Daoy (cell line): ENCODE measurements around the gene RC3H1. TPM values are rescaled to one million over a fixed set of nuclear protein-coding genes. Genes with fewer than 3 reads are reported as not detected.
"Not testable (repeated sequence)": the region's sequence is repeated elsewhere in the genome, so short reads cannot be mapped to it uniquely, and the experiment has no call there.

Experiments used
- DNase-seq: peaks from one replicate; pipeline ENCODE4 v3.0.0-alpha.2; 2015; ENCODE audit warnings: low read depth
- total RNA-seq: library from RNA; depleted of rRNA; stranded (reverse); fragments of >200 nt; shearing (Covaris generic); gene quantifications from 2 replicates; pipeline ENCODE4 v1.2.3, GENCODE V29; 2014

The RC3H1 gene
- total RNA-seq, 1 experiment from 2014 or later, result 11.5 TPM

- peak; percentile 51 for DNase-seq
These were observed 522 bp downstream of the RC3H1 start for GRCh38 chr1:174021591-174022079.

- DNase-seq, result no peak
These were observed 3.6 kb downstream of the RC3H1 start for GRCh38 chr1:174018565-174018964.

DNA sequence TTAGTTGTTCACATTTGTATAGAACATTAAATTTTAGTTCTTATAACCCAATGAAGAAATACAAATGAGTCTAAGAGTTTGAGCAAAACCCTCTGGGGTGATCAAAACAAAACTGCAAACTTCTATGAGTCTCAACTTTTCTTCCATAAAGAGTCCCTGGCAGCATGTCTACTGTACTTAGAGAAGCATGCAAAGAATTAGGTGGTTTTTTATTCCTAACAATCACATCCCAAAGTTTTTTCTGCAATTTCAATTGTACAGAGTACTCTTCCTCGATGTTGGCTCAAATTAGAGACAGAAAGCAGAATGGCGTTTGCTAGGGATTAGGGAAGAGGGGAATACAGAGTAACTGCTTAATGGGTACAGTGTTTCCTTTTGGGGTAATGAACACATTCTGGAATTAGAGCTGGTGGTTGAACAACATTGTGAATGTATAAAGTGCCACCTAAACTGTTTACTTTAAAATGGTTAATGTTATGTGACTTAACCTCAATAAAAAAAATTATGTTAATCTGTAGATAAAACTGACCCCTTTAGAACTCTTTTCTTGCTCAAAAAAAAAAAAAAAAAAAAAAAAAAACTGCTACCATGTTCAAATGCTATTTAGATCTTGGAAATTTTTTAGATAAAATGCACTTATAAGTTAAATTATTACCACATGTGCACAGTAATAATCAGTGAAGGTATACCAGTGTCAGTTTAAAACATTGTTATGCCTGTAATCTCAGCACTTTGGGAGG, 4.8 kb downstream of the RC3H1 start:
- no peak for DNase-seq

- DNase-seq, result no peak
These were observed 8.2 kb downstream of the RC3H1 start for GRCh38 chr1:174013864-174014418.

DNA sequence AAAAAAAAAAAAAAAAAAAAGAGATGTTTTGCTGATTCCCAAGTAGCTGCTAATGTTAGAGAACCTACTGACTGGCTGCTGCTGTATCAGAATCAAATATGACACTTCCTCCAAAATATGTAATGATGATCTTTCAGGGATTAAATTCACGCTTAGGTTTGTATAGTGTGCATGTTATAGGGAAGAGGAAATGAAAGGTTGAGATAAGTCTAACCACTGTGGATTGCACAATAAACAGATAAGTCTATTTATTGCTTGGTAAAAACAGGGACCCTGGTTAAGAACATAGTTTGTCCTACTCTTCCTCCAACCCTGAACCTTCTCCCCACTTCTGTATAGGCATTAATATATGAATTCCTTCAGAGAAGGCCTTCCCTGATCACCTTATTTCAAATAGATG, 13.2 kb downstream of the RC3H1 start:
- DNase-seq, result no peak

DNA sequence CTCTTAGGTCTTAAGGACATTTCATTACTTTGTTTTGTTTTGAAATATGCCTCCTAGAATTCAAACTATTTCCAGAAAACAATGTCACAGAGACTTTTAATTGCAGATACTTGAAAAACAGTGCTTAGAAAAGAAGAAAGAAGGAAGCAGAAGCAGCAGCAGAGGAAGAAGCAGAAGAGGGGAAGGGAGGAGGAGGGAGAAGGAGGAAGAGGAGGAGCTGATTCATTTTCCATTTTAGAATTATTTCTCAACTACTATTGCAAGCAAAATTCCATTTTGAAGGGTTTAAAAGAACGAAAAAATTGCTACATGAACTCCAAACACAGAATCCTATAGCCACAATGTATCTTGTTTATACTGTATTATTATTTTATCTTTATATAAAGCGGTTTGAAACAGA, 13.9 kb downstream of the RC3H1 start:
- DNase-seq, result no peak

- no peak for DNase-seq
These were observed 14.3 kb downstream of the RC3H1 start for GRCh38 chr1:174007851-174008250.

GRCh38 chr1:174005032-174005431, 17.1 kb downstream of the RC3H1 start:
- DNase-seq, result no peak

- no peak for DNase-seq
These were observed 18.3 kb downstream of the RC3H1 start for GRCh38 chr1:174003867-174004266.

DNA sequence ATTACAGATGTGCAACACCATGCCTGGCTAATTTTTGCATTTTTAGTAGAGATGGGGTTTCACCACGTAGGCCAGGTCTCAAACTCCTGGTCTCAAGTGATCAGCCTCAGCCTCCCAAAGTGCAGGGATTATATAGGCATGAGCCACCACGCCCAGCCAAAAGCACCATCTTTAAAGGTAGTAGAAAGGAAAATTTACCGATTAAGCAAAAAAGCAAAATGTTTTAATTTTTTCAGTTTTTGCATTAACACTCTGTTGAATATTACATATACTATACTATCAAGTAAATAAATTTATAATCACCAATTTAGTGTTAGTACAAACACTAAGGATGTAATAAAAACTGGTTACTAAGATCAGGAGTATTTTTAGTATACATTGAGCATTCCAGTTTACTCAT, 20.6 kb downstream of the RC3H1 start:
- no peak for DNase-seq

DNA sequence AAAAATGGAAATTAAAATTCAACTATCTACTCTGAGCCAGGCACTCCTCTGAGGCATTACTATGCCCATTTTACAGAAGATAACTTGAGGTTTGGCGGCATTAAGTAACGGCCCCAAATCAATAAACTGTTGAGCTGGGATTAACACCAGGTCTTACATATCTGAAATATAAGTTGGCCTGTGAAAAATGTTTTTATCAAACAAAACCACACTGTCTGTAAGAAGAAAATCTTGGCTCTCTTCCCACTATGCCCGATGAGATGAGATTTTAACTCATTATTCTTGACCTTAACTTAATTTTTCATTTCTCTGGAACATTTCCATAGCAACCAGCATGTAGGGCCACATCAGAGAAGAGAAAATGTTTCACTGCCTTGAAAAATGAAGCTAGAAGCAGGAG, 21.8 kb downstream of the RC3H1 start:
- DNase-seq, result no peak

DNA sequence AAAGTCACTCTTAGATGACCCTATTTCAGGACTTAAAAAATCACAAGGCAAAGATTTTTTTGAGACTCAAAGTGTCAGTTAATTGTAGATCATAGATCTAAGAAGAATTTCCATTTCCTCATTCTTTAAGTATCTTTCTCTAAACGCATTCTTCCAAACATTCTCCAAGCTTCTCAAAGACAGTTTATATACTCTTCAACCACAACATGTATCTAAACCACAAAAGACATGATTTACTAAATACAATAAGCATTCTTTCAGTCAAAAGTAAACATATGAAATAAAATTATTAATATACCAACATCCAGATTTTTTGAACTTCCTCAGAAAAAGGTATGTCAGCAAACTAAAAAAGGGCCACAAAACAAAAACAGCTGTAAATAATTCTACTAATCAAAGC, 24.4 kb downstream of the RC3H1 start:
- no peak for DNase-seq

GRCh38 chr1:173996995-173997394, 25.2 kb downstream of the RC3H1 start:
- DNase-seq, result no peak

- no peak for DNase-seq
These were observed 26.7 kb downstream of the RC3H1 start for GRCh38 chr1:173995475-173995874.

DNA sequence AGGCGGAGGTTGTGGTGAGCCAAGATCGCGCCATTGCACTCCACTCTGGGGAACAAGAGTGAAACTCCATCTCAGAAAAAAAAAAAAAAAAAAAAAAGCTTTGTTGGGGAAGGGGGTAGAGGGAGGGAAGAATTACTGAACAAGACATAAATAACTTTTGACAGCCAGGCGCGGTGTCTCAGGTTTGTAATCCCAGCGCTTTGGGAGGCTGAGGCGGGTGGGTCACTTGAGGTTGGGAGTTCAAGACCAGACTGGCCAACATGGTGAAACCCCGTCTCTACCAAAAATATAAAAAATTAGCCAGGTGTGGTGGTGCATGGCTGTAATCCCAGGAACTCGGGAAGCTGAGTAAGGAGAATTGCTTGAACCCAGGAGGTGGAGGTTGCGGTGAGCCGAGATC, 28.2 kb downstream of the RC3H1 start:
- DNase-seq, result not testable (repeated sequence)

GRCh38 chr1:173988068-173988467, 34.1 kb downstream of the RC3H1 start:
- DNase-seq, result no peak

DNA sequence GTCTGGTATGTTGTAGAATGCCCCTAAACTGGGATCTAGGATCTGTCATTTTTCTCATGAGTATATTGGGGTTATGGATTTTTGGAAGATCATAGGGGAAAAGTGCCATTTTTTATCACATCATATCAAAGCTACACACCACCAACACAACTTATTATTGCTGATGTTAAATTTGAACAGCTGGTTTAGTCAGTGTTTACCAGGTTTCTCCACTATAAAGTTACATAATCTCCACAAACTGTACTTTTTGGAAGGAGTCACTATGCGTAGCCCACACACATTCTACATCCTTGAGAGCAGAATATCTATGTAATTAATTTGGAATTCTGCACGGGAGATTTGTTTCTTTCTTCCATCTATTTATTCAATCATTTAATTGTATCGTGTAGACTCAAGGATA, 35.2 kb downstream of the RC3H1 start:
- DNase-seq, result no peak

GRCh38 chr1:173970252-173970651, 51.9 kb downstream of the RC3H1 start:
- no peak for DNase-seq

- not testable (repeated sequence) for DNase-seq
These were observed 56.3 kb downstream of the RC3H1 start for GRCh38 chr1:173965896-173966295.

DNA sequence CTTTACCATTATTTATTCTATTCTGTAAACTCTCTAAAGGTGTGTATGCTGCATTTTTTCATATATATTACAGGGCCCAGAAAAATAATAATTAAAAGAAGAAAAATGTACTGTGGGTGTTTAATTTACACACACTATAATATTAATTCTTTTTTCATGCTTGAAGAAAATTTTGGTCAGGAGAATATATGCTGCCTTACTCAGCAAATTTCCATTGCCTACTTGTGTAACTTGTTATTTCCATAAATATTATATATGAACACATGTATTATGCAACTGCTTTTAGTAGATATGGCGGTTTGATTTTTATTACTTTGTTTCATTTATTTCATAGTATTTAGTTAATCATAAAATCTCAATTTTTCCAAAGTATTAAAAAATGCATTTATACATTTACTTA, 58.7 kb downstream of the RC3H1 start:
- no peak for DNase-seq

- DNase-seq, result no peak
These were observed 61.5 kb downstream of the RC3H1 start for GRCh38 chr1:173960625-173961024.

DNA sequence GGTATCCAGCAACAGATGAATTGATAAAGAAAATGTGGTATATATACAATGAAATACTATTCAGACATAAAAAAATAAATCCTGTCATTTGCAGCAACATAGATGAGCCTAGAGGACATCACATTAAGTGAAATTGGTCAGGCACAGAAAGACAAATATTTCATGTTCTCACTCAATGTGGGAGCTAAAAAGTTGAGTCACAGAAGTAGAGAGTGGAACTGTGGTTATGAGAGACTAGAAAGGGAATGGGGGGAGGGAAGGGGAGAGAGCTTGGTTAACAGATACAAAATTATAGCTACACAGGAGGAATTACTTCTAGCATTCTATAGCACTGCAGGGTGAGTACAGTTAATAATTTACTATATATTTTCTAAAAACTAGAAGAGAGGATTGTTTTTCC, 68.0 kb downstream of the RC3H1 start:
- DNase-seq, result no peak

DNA sequence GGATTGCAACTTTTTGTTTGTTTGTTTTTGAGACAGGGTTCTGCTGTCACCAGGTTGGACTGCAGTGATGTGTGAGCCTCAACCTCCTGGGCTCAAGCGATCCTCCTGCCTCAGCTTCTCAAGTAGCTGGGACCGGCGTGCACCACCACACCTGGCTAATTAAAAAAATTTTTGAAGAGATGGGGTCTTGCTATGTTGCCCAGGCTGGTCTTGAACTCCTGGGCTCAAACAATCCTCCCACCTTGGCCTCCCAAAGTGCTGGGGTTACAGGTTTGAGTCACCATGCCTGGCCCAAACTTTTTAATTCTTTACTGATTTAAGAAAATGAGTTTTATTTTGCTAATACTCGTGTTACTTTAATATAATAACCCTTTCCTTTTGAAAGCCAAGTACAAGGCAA, 73.6 kb downstream of the RC3H1 start:
- DNase-seq, result no peak
